Osteoblast (primary cell): ENCODE measurements around the gene AMFR. TPM values are rescaled to one million over a fixed set of nuclear protein-coding genes. Genes with fewer than 3 reads are reported as not detected.
A peak's percentile ranks its signal among the peaks of the same experiment; 100 is the strongest.

Source experiments
- DNase-seq: peaks from one replicate; pipeline ENCODE4 v3.0.0; 2011; ENCODE audit warnings: low spot score, mixed read lengths; ENCODE audit not compliant: insufficient read length; ENCODE audit errors: missing footprints
- H2AFZ ChIP-seq: 2 replicates; pipeline ENCODE4 v1.6.0; 2011; ENCODE audit warnings: mild to moderate bottlenecking, low read length
- H3K27ac ChIP-seq: 2 replicates; pipeline ENCODE4 v1.5.1; 2011; ENCODE audit warnings: mild to moderate bottlenecking, low read depth, low read length, moderate library complexity
- H3K27me3 ChIP-seq: 2 replicates; pipeline ENCODE4 v1.6.0; 2012; ENCODE audit warnings: mild to moderate bottlenecking, control low read depth, inconsistent platforms, low read length, moderate library complexity; ENCODE audit not compliant: insufficient read depth
- H3K36me3 ChIP-seq: 2 replicates; pipeline ENCODE4 v1.5.1; 2011; ENCODE audit warnings: mild to moderate bottlenecking, low read length, control low read depth, moderate library complexity; ENCODE audit not compliant: insufficient read depth
- H3K4me1 ChIP-seq: 2 replicates; pipeline ENCODE4 v1.5.1; 2011; ENCODE audit warnings: mild to moderate bottlenecking, low read length, control low read depth, moderate library complexity; ENCODE audit not compliant: insufficient read depth
- H3K4me2 ChIP-seq: 2 replicates; pipeline ENCODE4 v1.6.0; 2011; ENCODE audit warnings: mild to moderate bottlenecking, low read length; ENCODE audit not compliant: insufficient read depth
- H3K4me3 ChIP-seq: fragments of 200-600 bp; sonication (generic); 3 replicates; pipeline ENCODE4 v1.5.1; 2012; ENCODE audit warnings: mild to moderate bottlenecking, low read length, inconsistent platforms; ENCODE audit not compliant: insufficient read depth
- H3K79me2 ChIP-seq: 2 replicates; pipeline ENCODE4 v1.6.0; 2012; ENCODE audit warnings: mild to moderate bottlenecking, low read length, control low read depth, inconsistent platforms; ENCODE audit not compliant: insufficient read depth
- H3K9me3 ChIP-seq: 2 replicates; pipeline ENCODE4 v1.5.1; 2011; ENCODE audit warnings: low read depth, low read length, control low read depth
- H4K20me1 ChIP-seq: 2 replicates; pipeline ENCODE4 v1.6.0; 2012; ENCODE audit warnings: mild to moderate bottlenecking, low read length, control low read depth; ENCODE audit not compliant: insufficient read depth
- total RNA-seq: library from RNA; depleted of rRNA; stranded (reverse); fragments of >200 nt; gene quantifications from 2 replicates; pipeline ENCODE4 v1.2.3, GENCODE V29; 2012
- TF ChIP-seq, protein P1 (sequence below): IDR thresholded peaks from 2 replicates; pipeline ENCODE4 v1.5.1; 2011; ENCODE audit warnings: mild to moderate bottlenecking, low read depth, low read length, moderate library complexity; ENCODE audit errors: extremely low read depth

Gene AMFR
- total RNA-seq, 1 donor, result 339 TPM

DNA sequence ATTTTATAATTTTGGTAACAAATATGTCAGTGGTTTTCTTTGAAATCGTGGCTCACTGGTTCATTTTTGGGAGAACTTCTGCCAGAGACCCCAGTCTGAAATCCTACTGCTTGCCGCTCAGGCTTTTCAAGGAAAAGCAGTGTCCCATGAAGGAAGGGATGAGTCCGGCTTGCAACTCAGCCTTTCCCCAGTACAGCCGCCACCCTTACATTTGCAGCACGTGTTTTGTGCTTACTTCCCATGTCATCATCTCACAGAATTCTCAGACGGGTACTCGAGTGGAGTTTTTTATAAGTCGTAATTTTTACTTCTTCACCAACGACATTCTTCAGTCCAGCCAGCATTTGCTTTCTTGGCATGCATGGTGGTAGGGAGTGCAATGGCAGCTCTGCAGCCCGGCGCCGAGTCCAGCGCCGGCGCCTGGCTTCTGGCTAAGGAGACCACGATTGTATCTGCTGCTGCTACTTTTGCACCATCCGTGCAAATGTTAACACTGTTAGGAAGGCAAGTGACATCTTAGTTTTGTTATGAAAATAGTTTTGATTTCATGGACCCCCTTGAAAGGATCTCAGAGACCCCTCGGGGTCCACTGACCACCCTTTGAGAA, 111.0 kb downstream of the AMFR start:
- H3K27ac ChIP-seq, result no peak overlapping the region
- no peak overlapping the region for H3K4me3 ChIP-seq
- H4K20me1 ChIP-seq, result no peaks in the 10 kb centered on the region
- TF ChIP-seq, protein P1, sequence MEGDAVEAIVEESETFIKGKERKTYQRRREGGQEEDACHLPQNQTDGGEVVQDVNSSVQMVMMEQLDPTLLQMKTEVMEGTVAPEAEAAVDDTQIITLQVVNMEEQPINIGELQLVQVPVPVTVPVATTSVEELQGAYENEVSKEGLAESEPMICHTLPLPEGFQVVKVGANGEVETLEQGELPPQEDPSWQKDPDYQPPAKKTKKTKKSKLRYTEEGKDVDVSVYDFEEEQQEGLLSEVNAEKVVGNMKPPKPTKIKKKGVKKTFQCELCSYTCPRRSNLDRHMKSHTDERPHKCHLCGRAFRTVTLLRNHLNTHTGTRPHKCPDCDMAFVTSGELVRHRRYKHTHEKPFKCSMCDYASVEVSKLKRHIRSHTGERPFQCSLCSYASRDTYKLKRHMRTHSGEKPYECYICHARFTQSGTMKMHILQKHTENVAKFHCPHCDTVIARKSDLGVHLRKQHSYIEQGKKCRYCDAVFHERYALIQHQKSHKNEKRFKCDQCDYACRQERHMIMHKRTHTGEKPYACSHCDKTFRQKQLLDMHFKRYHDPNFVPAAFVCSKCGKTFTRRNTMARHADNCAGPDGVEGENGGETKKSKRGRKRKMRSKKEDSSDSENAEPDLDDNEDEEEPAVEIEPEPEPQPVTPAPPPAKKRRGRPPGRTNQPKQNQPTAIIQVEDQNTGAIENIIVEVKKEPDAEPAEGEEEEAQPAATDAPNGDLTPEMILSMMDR, result no peak
- no peaks in the 10 kb centered on the region for H3K27me3 ChIP-seq
- no peaks in the 10 kb centered on the region for H3K36me3 ChIP-seq
- DNase-seq, result peak; percentile 38
- H2AFZ ChIP-seq, result no peak overlapping the region
- H3K9me3 ChIP-seq, result no peaks in the 10 kb centered on the region
- no peaks in the 10 kb centered on the region for H3K4me1 ChIP-seq
- H3K4me2 ChIP-seq, result no peak overlapping the region
- no peaks in the 10 kb centered on the region for H3K79me2 ChIP-seq

- peak; percentile 27 for DNase-seq
- H3K79me2 ChIP-seq, result no peaks in the 10 kb centered on the region
- no peaks in the 10 kb centered on the region for H4K20me1 ChIP-seq
- H3K36me3 ChIP-seq, result no peaks in the 10 kb centered on the region
- H3K4me3 ChIP-seq, result no peak overlapping the region
- TF ChIP-seq, protein P1, result no peak
- H2AFZ ChIP-seq, result no peak overlapping the region
- H3K4me1 ChIP-seq, result no peaks in the 10 kb centered on the region
- no peak overlapping the region for H3K27ac ChIP-seq
- H3K27me3 ChIP-seq, result no peaks in the 10 kb centered on the region
- no peaks in the 10 kb centered on the region for H3K9me3 ChIP-seq
- no peak overlapping the region for H3K4me2 ChIP-seq
Measured at GRCh38 chr16:56312556-56312955, 112.8 kb downstream of the AMFR start.

DNA sequence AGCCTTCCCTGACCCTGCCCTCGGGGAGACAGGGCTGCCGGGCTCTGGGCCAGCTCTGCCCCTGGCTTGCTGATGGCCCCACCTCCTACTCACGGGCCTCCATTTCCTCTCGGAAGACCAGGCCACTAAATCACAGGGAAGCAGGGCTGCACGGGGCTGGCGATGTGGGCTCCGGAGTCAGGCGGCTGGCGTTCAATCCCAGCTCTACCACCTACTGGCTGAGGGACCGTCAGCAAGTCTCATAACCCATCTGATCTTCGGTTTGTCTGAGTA, 113.4 kb downstream of the AMFR start:
- H3K9me3 ChIP-seq, result no peaks in the 10 kb centered on the region
- H3K27me3 ChIP-seq, result no peaks in the 10 kb centered on the region
- no peak overlapping the region for H3K4me2 ChIP-seq
- H3K4me3 ChIP-seq, result no peak overlapping the region
- no peak overlapping the region for H2AFZ ChIP-seq
- no peaks in the 10 kb centered on the region for H3K79me2 ChIP-seq
- no peak for DNase-seq
- no peak overlapping the region for H3K27ac ChIP-seq
- H3K4me1 ChIP-seq, result no peaks in the 10 kb centered on the region
- no peaks in the 10 kb centered on the region for H3K36me3 ChIP-seq
- TF ChIP-seq, protein P1, result no peak
- no peaks in the 10 kb centered on the region for H4K20me1 ChIP-seq

Other genes with a start within 250 kb of the AMFR start
- under 0.01 TPM in 1 of 2 replicates, not detected in the other for gene GNAO1, start 234.1 kb downstream of the AMFR start, total RNA-seq
- 58.6 and 64.5 TPM in 2 replicates for gene NUDT21, start 25.8 kb upstream of the AMFR start, total RNA-seq
- 39.2 and 47.4 TPM in 2 replicates for gene OGFOD1, start 26.0 kb upstream of the AMFR start, total RNA-seq
- gene BBS2, start 94.5 kb upstream of the AMFR start, total RNA-seq, result 62.2 and 77.5 TPM in 2 replicates
- gene MT4, start 139.5 kb upstream of the AMFR start, total RNA-seq, result not detected in 2 replicates
- not detected in 2 replicates for gene MT3, start 164.0 kb upstream of the AMFR start, total RNA-seq
- gene MT2A, start 183.0 kb upstream of the AMFR start, total RNA-seq, result 33.7 and 43.9 TPM in 2 replicates
- gene MT1E, start 200.2 kb upstream of the AMFR start, total RNA-seq, result 105 and 119 TPM in 2 replicates
- 8.5 and 8.7 TPM in 2 replicates for gene MT1M, start 207.1 kb upstream of the AMFR start, total RNA-seq
- 0.59 TPM in 1 of 2 replicates, not detected in the other for gene MT1A, start 213.1 kb upstream of the AMFR start, total RNA-seq
- gene MT1B, start 226.3 kb upstream of the AMFR start, total RNA-seq, result not detected in 2 replicates
- gene MT1F, start 232.4 kb upstream of the AMFR start, total RNA-seq, result 2.1 and 3.3 TPM in 2 replicates
- not detected in 2 replicates for gene MT1G, start 242.5 kb upstream of the AMFR start, total RNA-seq
- not detected in 2 replicates for gene MT1H, start 244.3 kb upstream of the AMFR start, total RNA-seq